Bronchial epithelial cell (primary cell): ENCODE measurements around the gene HPCA. TPM values are rescaled to one million over a fixed set of nuclear protein-coding genes. Genes with fewer than 3 reads are reported as not detected.
"Not testable (repeated sequence)": the region's sequence is repeated elsewhere in the genome, so short reads cannot be mapped to it uniquely, and the experiment has no call there.

Experiments
- DNase-seq: peaks from one replicate; pipeline ENCODE4 v3.0.0-alpha.2; 2010; ENCODE audit warnings: low read depth
- FAIRE-seq: peaks from 2 replicates; lab custom pipeline; 2011; peaks lifted over from hg19 to GRCh38; lab: Jason Lieb, UNC
- H3K27me3 ChIP-seq: 2 replicates; pipeline ENCODE4 v1.5.1; 2011; ENCODE audit warnings: low read length; ENCODE audit not compliant: control insufficient read depth, insufficient read depth
- H3K36me3 ChIP-seq: 2 replicates; pipeline ENCODE4 v1.5.1; 2011; ENCODE audit warnings: low read length; ENCODE audit not compliant: control insufficient read depth, insufficient read depth
- H3K4me3 ChIP-seq: 2 replicates; pipeline ENCODE4 v1.5.1; 2011; ENCODE audit warnings: mild to moderate bottlenecking, low read depth, low read length, control low read depth
- CTCF ChIP-seq: IDR thresholded peaks from 2 replicates; pipeline ENCODE4 v1.5.1; 2011; ENCODE audit warnings: mild to moderate bottlenecking, moderate library complexity, low read length, control low read depth, inconsistent platforms; ENCODE audit not compliant: insufficient read depth, severe bottlenecking
- total RNA-seq: library from RNA; depleted of rRNA; stranded (reverse); fragments of >200 nt; gene quantifications from 2 replicates; pipeline ENCODE4 v1.2.1, GENCODE V29; 2014

HPCA gene
- total RNA-seq, 1 donor from 2014 or later = not detected

GRCh38 chr1:32904797-32905196 lies 18.5 kb downstream of the HPCA start:
- no peaks in the 10 kb centered on the region for H3K27me3 ChIP-seq
- H3K4me3 ChIP-seq = no peak overlapping the region
- no peaks in the 10 kb centered on the region for H3K36me3 ChIP-seq
- TF ChIP-seq CTCF = no peak
- no peak for FAIRE-seq
- no peak for DNase-seq

- H3K36me3 ChIP-seq, H3K27me3 ChIP-seq, H3K4me3 ChIP-seq, DNase-seq, FAIRE-seq: not testable (repeated sequence)
Measured at GRCh38 chr1:32905588-32905987, 19.3 kb downstream of the HPCA start.

GRCh38 chr1:32906654-32907053 lies 20.4 kb downstream of the HPCA start:
- no peaks in the 10 kb centered on the region for H3K27me3 ChIP-seq
- DNase-seq = no peak

GRCh38 chr1:32907435-32907834 lies 21.1 kb downstream of the HPCA start:
- Histone ChIP-seq H3K36me3 (no peaks in the 10 kb centered on the region), H3K27me3 (no peaks in the 10 kb centered on the region), H3K4me3 (no peak overlapping the region)
- TF ChIP-seq CTCF = no peak
- no peak for DNase-seq
- FAIRE-seq = no peak

More at GRCh38 chr1:32906654-32907053, 20.4 kb downstream of the HPCA start:
- no peak for TF ChIP-seq CTCF
- no peak for FAIRE-seq
- Histone ChIP-seq H3K4me3 (no peak overlapping the region), H3K36me3 (no peaks in the 10 kb centered on the region)

GRCh38 chr1:32910319-32910718 lies 24.0 kb downstream of the HPCA start:
- H3K4me3 ChIP-seq = no peak overlapping the region
- no peaks in the 10 kb centered on the region for H3K36me3 ChIP-seq
- H3K27me3 ChIP-seq = no peaks in the 10 kb centered on the region
- TF ChIP-seq CTCF = no peak
- FAIRE-seq (no peak), DNase-seq (no peak)

GRCh38 chr1:32915766-32916706 lies 29.7 kb downstream of the HPCA start:
- Histone ChIP-seq H3K36me3 (no peaks in the 10 kb centered on the region), H3K4me3 (no peak overlapping the region), H3K27me3 (no peaks in the 10 kb centered on the region)
- FAIRE-seq (no peak), DNase-seq (no peak)
- no peak for TF ChIP-seq CTCF
